GM10248 (cell line): ENCODE data around the gene SMARCA4.

Source experiments
- CTCF ChIA-PET: fragments of 300-600 bp; sonication (Branson Sonifier 250); formaldehyde crosslinking; extraction: SDS; loops from one replicate; lab custom pipeline; 2021; ENCODE audit warnings: antibody characterized with exemption; lab: Yijun Ruan, JAX
- POLR2A ChIA-PET: fragments of 350-650 bp; sonication (Branson Sonifier 250); formaldehyde crosslinking; extraction: SDS; loops from one replicate; lab custom pipeline; 2020; ENCODE audit warnings: antibody characterized with exemption; lab: Yijun Ruan, JAX
- DNase-seq: peaks from one replicate; pipeline ENCODE4 v3.0.0; 2012; ENCODE audit errors: extremely low spot score
- CTCF ChIP-seq: IDR thresholded peaks from 2 replicates; pipeline ENCODE4 v1.5.1; 2012; ENCODE audit warnings: mild to moderate bottlenecking, low read depth; ENCODE audit errors: extremely low read depth, missing control alignments, control extremely low read depth

Gene SMARCA4

GRCh38 chr19:10985502-10985901 is 24.7 kb downstream of the SMARCA4 start:
- ChIA-PET CTCF (interaction anchor here (1.0 to 1.7 kb wide), 4 partner anchors 8 to 49 kb away, joined by 3 to 5 read pairs (median 3); no protein-coding TSS in a partner anchor), POLR2A (interaction anchor here (0.6 kb wide), 1 partner anchor 115 kb away, joined by 7 read pairs; no protein-coding TSS in a partner anchor)
- TF ChIP-seq CTCF, result no peak

GRCh38 chr19:10986301-10987127 is 25.7 kb downstream of the SMARCA4 start:
- no peak for TF ChIP-seq CTCF
- ChIA-PET CTCF (interaction anchor here (0.9 to 1.7 kb wide), 6 partner anchors 9 to 50 kb away, joined by 3 to 5 read pairs (median 3); no protein-coding TSS in a partner anchor), POLR2A (interaction anchor here (0.6 kb wide), 2 partner anchors 15 to 114 kb away, joined by 3 to 7 read pairs; no protein-coding TSS in a partner anchor)
- DNase-seq, result no peak

More at GRCh38 chr19:10985502-10985901, 24.7 kb downstream of the SMARCA4 start:
- no peak for DNase-seq

GRCh38 chr19:10987571-10988297 is 26.9 kb downstream of the SMARCA4 start:
- POLR2A ChIA-PET, result no interaction called here
- DNase-seq, result no peak
- no peak for TF ChIP-seq CTCF
- CTCF ChIA-PET, result interaction anchor here (0.9 to 1.4 kb wide), 2 partner anchors 46 to 48 kb away, joined by 3 to 4 read pairs; no protein-coding TSS in a partner anchor

- ChIA-PET POLR2A (no interaction called here), CTCF (interaction anchor here (1.9 kb wide), 1 partner anchor 46 kb away, joined by 5 read pairs; no protein-coding TSS in a partner anchor)
- no peak for TF ChIP-seq CTCF
- no peak for DNase-seq
Observed at GRCh38 chr19:10988380-10988779, 27.6 kb downstream of the SMARCA4 start.

GRCh38 chr19:10988921-10989320 is 28.1 kb downstream of the SMARCA4 start:
- TF ChIP-seq CTCF, result no peak
- ChIA-PET POLR2A (no interaction called here), CTCF (interaction anchor here (1.9 kb wide), 1 partner anchor 47 kb away, joined by 5 read pairs; no protein-coding TSS in a partner anchor)
- no peak for DNase-seq

GRCh38 chr19:10991076-10991475 is 30.2 kb downstream of the SMARCA4 start:
- ChIA-PET CTCF (interaction anchor here (0.9 kb wide), 1 partner anchor 54 kb away, joined by 3 read pairs; no protein-coding TSS in a partner anchor), POLR2A (no interaction called here)
- DNase-seq, result no peak
- TF ChIP-seq CTCF, result no peak
